IMR-90 (cell line): ENCODE data around the gene ZNF423. TPM values are rescaled to one million over a fixed set of nuclear protein-coding genes. Genes with fewer than 3 reads are reported as not detected.

ENCODE experiments used
- ATAC-seq: fragments of 200-7000 bp; cut with Tn5 transposase; 2 replicates; pipeline ENCODE4 v1.9.1; 2020; ENCODE audit warnings: low read depth, mild to moderate bottlenecking, moderate library complexity
- BruUV-seq: library from RNA; stranded (reverse); fragments of 400-500 nt; replicated peaks from 2 replicates; lab custom pipeline; 2021; lab: Mats Ljungman, UMichigan
- CTCF ChIA-PET: fragments of 300-600 bp; formaldehyde crosslinking; extraction: SDS; loops from one replicate; lab custom pipeline; 2021; ENCODE audit warnings: antibody characterized with exemption; lab: Yijun Ruan, JAX
- POLR2A ChIA-PET: fragments of 300-600 bp; sonication (Branson Sonifier 250); formaldehyde crosslinking; loops from one replicate; lab custom pipeline; 2022; ENCODE audit warnings: antibody characterized with exemption; ENCODE audit not compliant: unreplicated experiment; lab: Charles Lee
- DNase-seq: peaks from one replicate; pipeline ENCODE4 v3.0.0; 2013
- H2AFZ ChIP-seq: replicated peaks from 2 replicates; pipeline ENCODE3; 2013; ENCODE audit warnings: low read length, mild to moderate bottlenecking; ENCODE audit not compliant: poor library complexity
- H2AK5ac ChIP-seq: 2 replicates; pipeline ENCODE4 v1.6.1; 2013; ENCODE audit warnings: low read depth, low read length, inconsistent platforms
- H2AK9ac ChIP-seq: replicated peaks from 2 replicates; pipeline ENCODE3; 2013; ENCODE audit warnings: mild to moderate bottlenecking, low read depth, low read length, moderate library complexity; ENCODE audit not compliant: poor library complexity
- H2BK120ac ChIP-seq: 2 replicates; pipeline ENCODE4 v1.6.1; 2013; ENCODE audit warnings: low read depth, low read length, inconsistent platforms
- H2BK15ac ChIP-seq: 3 replicates; pipeline ENCODE4 v1.6.1; 2013; ENCODE audit warnings: low read depth, low read length, inconsistent platforms
- H2BK20ac ChIP-seq: 2 replicates; pipeline ENCODE4 v1.6.1; 2013; ENCODE audit warnings: low read depth, mild to moderate bottlenecking, inconsistent platforms, low read length, moderate library complexity
- H2BK5ac ChIP-seq: 2 replicates; pipeline ENCODE4 v1.6.1; 2013; ENCODE audit warnings: mild to moderate bottlenecking, low read depth, low read length, inconsistent platforms; ENCODE audit not compliant: poor library complexity, severe bottlenecking
- H3K14ac ChIP-seq: replicated peaks from 2 replicates; pipeline ENCODE4 v1.6.1; 2013; ENCODE audit warnings: low read depth, low read length, inconsistent platforms
- H3K18ac ChIP-seq: 2 replicates; pipeline ENCODE4 v1.6.1; 2013; ENCODE audit warnings: low read depth, low read length, control low read depth
- H3K23ac ChIP-seq: 2 replicates; pipeline ENCODE4 v1.6.1; 2013; ENCODE audit warnings: low read depth, low read length, inconsistent platforms
- H3K27ac ChIP-seq: 2 replicates; pipeline ENCODE4 v1.5.1; 2013; ENCODE audit warnings: mild to moderate bottlenecking, control low read depth, low read length; ENCODE audit not compliant: insufficient read depth
- H3K27me3 ChIP-seq: 2 replicates; pipeline ENCODE4 v1.6.1; 2013; ENCODE audit warnings: low read length; ENCODE audit not compliant: control insufficient read depth, insufficient read depth
- H3K36me3 ChIP-seq: 2 replicates; pipeline ENCODE4 v1.6.1; 2013; ENCODE audit warnings: low read length, mixed read lengths; ENCODE audit not compliant: control insufficient read depth, insufficient read depth
- H3K4ac ChIP-seq: 2 replicates; pipeline ENCODE4 v1.6.1; 2013; ENCODE audit warnings: low read depth, low read length, inconsistent platforms
- H3K4me1 ChIP-seq: 2 replicates; pipeline ENCODE4 v1.6.1; 2013; ENCODE audit warnings: low read length, mixed read lengths; ENCODE audit not compliant: control insufficient read depth, insufficient read depth
- H3K4me2 ChIP-seq: 2 replicates; pipeline ENCODE4 v1.6.1; 2013; ENCODE audit warnings: low read depth, mild to moderate bottlenecking, control low read depth, low read length, moderate library complexity
- H3K4me3 ChIP-seq: 2 replicates; pipeline ENCODE4 v1.5.1; 2013; ENCODE audit warnings: low read depth, mild to moderate bottlenecking, control low read depth, low read length, moderate library complexity; ENCODE audit not compliant: insufficient read depth
- H3K56ac ChIP-seq: 2 replicates; pipeline ENCODE4 v1.6.1; 2013; ENCODE audit warnings: low read length, inconsistent platforms; ENCODE audit not compliant: insufficient read depth; ENCODE audit errors: extremely low read depth
- H3K79me1 ChIP-seq, 2 experiments: 2 replicates each; pipeline ENCODE4 v1.6.1; 2013; ENCODE audit warnings: low read length in 2 of 2, inconsistent platforms in 1 of 2, low read depth in 1 of 2
- H3K9ac ChIP-seq: 2 replicates; pipeline ENCODE4 v1.6.1; 2013; ENCODE audit warnings: low read depth, low read length, control low read depth
- H3K9me1 ChIP-seq: 2 replicates; pipeline ENCODE4 v1.6.1; 2013; ENCODE audit warnings: low read length, inconsistent platforms; ENCODE audit not compliant: insufficient read depth
- H3K9me3 ChIP-seq: 2 replicates; pipeline ENCODE4 v1.6.1; 2013; ENCODE audit warnings: low read length; ENCODE audit not compliant: control insufficient read depth, insufficient read depth
- H4K20me1 ChIP-seq: 2 replicates; pipeline ENCODE4 v1.6.1; 2013; ENCODE audit warnings: low read length, inconsistent platforms; ENCODE audit not compliant: insufficient read depth
- H4K5ac ChIP-seq: 2 replicates; pipeline ENCODE4 v1.6.1; 2013; ENCODE audit warnings: mild to moderate bottlenecking, low read depth, low read length, control low read depth
- H4K8ac ChIP-seq, 2 experiments: 2 replicates each; pipeline ENCODE4 v1.6.1; 2013; ENCODE audit warnings: low read depth in 2 of 2, low read length in 2 of 2, control low read depth in 1 of 2, inconsistent platforms in 1 of 2
- H4K91ac ChIP-seq: 2 replicates; pipeline ENCODE4 v1.6.1; 2013; ENCODE audit warnings: low read depth, low read length, inconsistent platforms; ENCODE audit not compliant: insufficient read depth
- CHD1 ChIP-seq: IDR thresholded peaks from 2 replicates; pipeline ENCODE4 v1.6.1; 2012; ENCODE audit warnings: low read depth, low read length, improper control_type of control experiment
- MAZ ChIP-seq: IDR thresholded peaks from 2 replicates; pipeline ENCODE4 v1.6.1; 2012; ENCODE audit warnings: low read depth, mild to moderate bottlenecking, low read length, improper control_type of control experiment, moderate library complexity, borderline replicate concordance
- MXI1 ChIP-seq: IDR thresholded peaks from 2 replicates; pipeline ENCODE4 v1.6.1; 2012; ENCODE audit warnings: low read depth, mild to moderate bottlenecking, low read length, moderate library complexity, borderline replicate concordance
- RCOR1 ChIP-seq: IDR thresholded peaks from 2 replicates; pipeline ENCODE4 v1.6.1; 2012; ENCODE audit warnings: mild to moderate bottlenecking, low read length, improper control_type of control experiment; ENCODE audit not compliant: insufficient replicate concordance
- SMC3 ChIP-seq: fragments of 150-350 bp; IDR thresholded peaks from 2 replicates; pipeline ENCODE4 v1.6.1; 2016; ENCODE audit warnings: low read depth, mild to moderate bottlenecking, antibody characterized with exemption, low read length, moderate library complexity
- WGBS, 2 experiments: methylation state at CpG; one replicate each; pipeline versions ENCODE4 v1.1.5 to v1.1.7; 2013; ENCODE audit warnings: missing lambda C conversion rate in 2 of 2; ENCODE audit not compliant: insufficient read length in 1 of 2; ENCODE audit errors: extremely low coverage in 2 of 2; 5-methylcytosine and 5-hydroxymethylcytosine counted together
- dilution Hi-C: fragments of 300-500 bp; cut with HindIII; formaldehyde crosslinking; loops from one replicate; pipeline ENCODE4 v1.14.3; 2018; ENCODE audit warnings: low sequenced_read_pairs; ENCODE audit not compliant: unreplicated experiment
- in situ Hi-C: fragments of 300-500 bp; cut with MboI; formaldehyde crosslinking; loops from 3 replicates; pipeline ENCODE4 v1.14.3; 2019; ENCODE audit warnings: low sequenced_read_pairs, inconsistent platforms, mixed read lengths
- intact Hi-C: fragments of 100-400 bp; cut with micrococcal nuclease; formaldehyde crosslinking; loops from 2 replicates; pipeline ENCODE4 v1.10.0; 2022
- polyA plus RNA-seq, 3 experiments: library from polyadenylated mRNA; depleted of rRNA; stranded (reverse); fragments of >200 nt; gene quantifications; 2 replicates each; pipeline ENCODE4 v1.2.3, GENCODE V29; 2012; ENCODE audit warnings: low replicate concordance in 1 of 3
- total RNA-seq: library from RNA; depleted of rRNA; stranded (reverse); fragments of >200 nt; gene quantifications from 2 replicates; pipeline ENCODE4 v1.2.3, GENCODE V29; 2012
- TF ChIP-seq, protein P1 (sequence below): conservative IDR thresholded peaks from 2 replicates; pipeline ENCODE4 v1.5.1; 2012; ENCODE audit warnings: mild to moderate bottlenecking, low read depth, low read length, improper control_type of control experiment

The ZNF423 gene
- total and polyA plus RNA-seq, 2 of the 4 experiments (the other 2 are of a cell fraction), result under 0.01 to 0.10 TPM

DNA sequence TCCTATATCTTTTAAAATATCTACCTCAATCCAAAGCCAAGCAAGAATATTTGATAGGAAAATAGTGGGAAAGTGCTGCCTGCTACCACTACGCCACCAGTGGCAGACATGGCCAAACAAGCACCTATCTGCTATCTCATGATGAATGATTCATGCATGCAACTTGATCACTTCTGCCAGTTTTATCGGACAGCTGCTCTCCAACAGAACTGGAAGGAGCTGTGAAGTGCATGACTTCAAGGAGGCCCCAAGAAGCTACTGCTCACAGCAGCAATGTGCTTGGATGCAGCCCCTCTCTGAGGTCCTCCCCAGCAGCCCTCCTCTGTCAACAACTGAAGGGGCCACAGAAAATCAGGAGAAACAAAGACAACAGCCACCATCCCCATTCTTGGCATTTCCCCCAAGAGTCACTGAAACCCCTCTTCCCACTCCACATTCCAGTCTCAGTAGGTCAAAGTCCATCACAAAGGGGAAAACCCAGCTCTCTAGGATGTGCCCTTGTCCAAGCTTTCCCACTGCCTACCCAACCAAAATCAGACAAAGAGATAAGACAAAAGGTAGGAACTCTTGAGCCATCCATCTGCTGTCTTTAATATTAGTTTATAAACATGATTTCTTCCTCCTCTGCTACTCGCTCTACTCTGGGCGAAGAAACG lies 267.1 kb downstream of the ZNF423 start:
- H4K91ac ChIP-seq, result no peak overlapping the region
- BruUV-seq, result no TSS peak
- no peak overlapping the region for H2BK20ac ChIP-seq
- no peaks in the 10 kb centered on the region for H3K4me1 ChIP-seq
- H3K4me3 ChIP-seq, result no peak overlapping the region
- TF ChIP-seq, protein P1, sequence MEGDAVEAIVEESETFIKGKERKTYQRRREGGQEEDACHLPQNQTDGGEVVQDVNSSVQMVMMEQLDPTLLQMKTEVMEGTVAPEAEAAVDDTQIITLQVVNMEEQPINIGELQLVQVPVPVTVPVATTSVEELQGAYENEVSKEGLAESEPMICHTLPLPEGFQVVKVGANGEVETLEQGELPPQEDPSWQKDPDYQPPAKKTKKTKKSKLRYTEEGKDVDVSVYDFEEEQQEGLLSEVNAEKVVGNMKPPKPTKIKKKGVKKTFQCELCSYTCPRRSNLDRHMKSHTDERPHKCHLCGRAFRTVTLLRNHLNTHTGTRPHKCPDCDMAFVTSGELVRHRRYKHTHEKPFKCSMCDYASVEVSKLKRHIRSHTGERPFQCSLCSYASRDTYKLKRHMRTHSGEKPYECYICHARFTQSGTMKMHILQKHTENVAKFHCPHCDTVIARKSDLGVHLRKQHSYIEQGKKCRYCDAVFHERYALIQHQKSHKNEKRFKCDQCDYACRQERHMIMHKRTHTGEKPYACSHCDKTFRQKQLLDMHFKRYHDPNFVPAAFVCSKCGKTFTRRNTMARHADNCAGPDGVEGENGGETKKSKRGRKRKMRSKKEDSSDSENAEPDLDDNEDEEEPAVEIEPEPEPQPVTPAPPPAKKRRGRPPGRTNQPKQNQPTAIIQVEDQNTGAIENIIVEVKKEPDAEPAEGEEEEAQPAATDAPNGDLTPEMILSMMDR, result no peak
- no peak for TF ChIP-seq RCOR1
- no peak for TF ChIP-seq MAZ
- no peak for TF ChIP-seq MXI1
- TF ChIP-seq CHD1, result no peak
- TF ChIP-seq SMC3, result no peak
- POLR2A ChIA-PET, result no interaction called here
- H3K56ac ChIP-seq, result no peak overlapping the region
- H3K79me1 ChIP-seq, result no peaks in the 10 kb centered on the region
- dilution Hi-C loops (no loop called here), in situ Hi-C loops (no loop called here), intact Hi-C loops (no loop called here)
- no peak overlapping the region for H3K4me2 ChIP-seq
- H4K5ac ChIP-seq, result no peak overlapping the region
- no peak overlapping the region for H3K23ac ChIP-seq
- no peak overlapping the region for H2AFZ ChIP-seq
- CTCF ChIA-PET, result no interaction called here
- no peak overlapping the region for H3K27ac ChIP-seq
- no peak overlapping the region for H3K9ac ChIP-seq
- 0% methylated on average over 1 of the region's 5 CpGs; no CpG with 5 or more reads in 1 of the 2 experiments for WGBS, 2 experiments
- H3K36me3 ChIP-seq, result no peaks in the 10 kb centered on the region
- no peak overlapping the region for H2AK5ac ChIP-seq
- H2AK9ac ChIP-seq, result no peak overlapping the region
- DNase-seq (peak; percentile 24), ATAC-seq (no peak)
- no peaks in the 10 kb centered on the region for H3K9me1 ChIP-seq
- H3K4ac ChIP-seq, result no peak overlapping the region
- H3K14ac ChIP-seq, result no peak overlapping the region
- no peak overlapping the region for H2BK15ac ChIP-seq
- H3K9me3 ChIP-seq, result no peaks in the 10 kb centered on the region
- no peaks in the 10 kb centered on the region for H4K20me1 ChIP-seq
- no peak overlapping the region for H2BK120ac ChIP-seq
- no peak overlapping the region for H3K18ac ChIP-seq
- H3K27me3 ChIP-seq, result peaks cover 22% of the 10 kb centered on the region
- H2BK5ac ChIP-seq, result no peak overlapping the region
- no peak overlapping the region for H4K8ac ChIP-seq
